ENCODE results near the gene PSMD10.

PSMD10 gene

GRCh38 chrX:108088511-108088910, 2.8 kb downstream of the PSMD10 start:
- TF ChIP-seq CTCF (IDR thresholded peaks at IDR 0.05; ENCODE audit: insufficient read depth, low read length), result no peak
- TF ChIP-seq REST (IDR thresholded peaks at IDR 0.05; ENCODE audit: insufficient replicate concordance, low read depth), result no peak
- TF ChIP-seq GABPA (IDR thresholded peaks at IDR 0.05; ENCODE audit: low read depth), result no peak
- TF ChIP-seq SPI1 (IDR thresholded peaks at IDR 0.05; ENCODE audit: borderline replicate concordance, low read depth), result no peak
- TF ChIP-seq POLR2AphosphoS5 (IDR thresholded peaks at IDR 0.05; ENCODE audit: low read depth), result no peak
- Histone ChIP-seq H3K4me3 (replicated peaks; ENCODE audit: insufficient read depth, low read length) (no peak overlapping the region), H3K27ac (replicated peaks) (no peak overlapping the region), H3K27me3 (ENCODE audit: insufficient read depth, poor library complexity, severe bottlenecking) (no peaks in the 10 kb centered on the region)
- no peak for DNase-seq (ENCODE audit: low read depth in 1 of 2, low spot score in 1 of 2)

GRCh38 chrX:108087792-108088191, 3.5 kb downstream of the PSMD10 start:
- Histone ChIP-seq H3K27ac (replicated peaks) (no peak overlapping the region), H3K27me3 (ENCODE audit: insufficient read depth, poor library complexity, severe bottlenecking) (no peaks in the 10 kb centered on the region), H3K4me3 (replicated peaks; ENCODE audit: insufficient read depth, low read length) (no peak overlapping the region)
- TF ChIP-seq POLR2AphosphoS5 (IDR thresholded peaks at IDR 0.05; ENCODE audit: low read depth) (no peak), SPI1 (IDR thresholded peaks at IDR 0.05; ENCODE audit: borderline replicate concordance, low read depth) (no peak), GABPA (IDR thresholded peaks at IDR 0.05; ENCODE audit: low read depth) (no peak), CTCF (IDR thresholded peaks at IDR 0.05; ENCODE audit: insufficient read depth, low read length) (no peak), REST (IDR thresholded peaks at IDR 0.05; ENCODE audit: insufficient replicate concordance, low read depth) (no peak)
- no peak for DNase-seq (ENCODE audit: low read depth in 1 of 2, low spot score in 1 of 2)

GRCh38 chrX:108081110-108081509, 10.2 kb downstream of the PSMD10 start:
- DNase-seq (ENCODE audit: low read depth in 1 of 2, low spot score in 1 of 2), result no peak
- no peak overlapping the region for H3K27ac ChIP-seq (replicated peaks)
- H3K4me3 ChIP-seq (replicated peaks; ENCODE audit: insufficient read depth, low read length), result no peak overlapping the region
- no peaks in the 10 kb centered on the region for H3K27me3 ChIP-seq (ENCODE audit: insufficient read depth, poor library complexity, severe bottlenecking)
- no peak for TF ChIP-seq SPI1 (IDR thresholded peaks at IDR 0.05; ENCODE audit: borderline replicate concordance, low read depth)
- no peak for TF ChIP-seq REST (IDR thresholded peaks at IDR 0.05; ENCODE audit: insufficient replicate concordance, low read depth)
- no peak for TF ChIP-seq POLR2AphosphoS5 (IDR thresholded peaks at IDR 0.05; ENCODE audit: low read depth)
- no peak for TF ChIP-seq CTCF (IDR thresholded peaks at IDR 0.05; ENCODE audit: insufficient read depth, low read length)
- TF ChIP-seq GABPA (IDR thresholded peaks at IDR 0.05; ENCODE audit: low read depth), result no peak
